ENCODE measurements around the gene PACS2. TPM values are rescaled to one million over a fixed set of nuclear protein-coding genes. Genes with fewer than 3 reads are reported as not detected.

Gene PACS2
- 100 to 1,000 TPM in 1 of 2 donors, 10 to 100 TPM in 1; 80.4 to 125 TPM for total RNA-seq

- TF ChIP-seq, protein P1, sequence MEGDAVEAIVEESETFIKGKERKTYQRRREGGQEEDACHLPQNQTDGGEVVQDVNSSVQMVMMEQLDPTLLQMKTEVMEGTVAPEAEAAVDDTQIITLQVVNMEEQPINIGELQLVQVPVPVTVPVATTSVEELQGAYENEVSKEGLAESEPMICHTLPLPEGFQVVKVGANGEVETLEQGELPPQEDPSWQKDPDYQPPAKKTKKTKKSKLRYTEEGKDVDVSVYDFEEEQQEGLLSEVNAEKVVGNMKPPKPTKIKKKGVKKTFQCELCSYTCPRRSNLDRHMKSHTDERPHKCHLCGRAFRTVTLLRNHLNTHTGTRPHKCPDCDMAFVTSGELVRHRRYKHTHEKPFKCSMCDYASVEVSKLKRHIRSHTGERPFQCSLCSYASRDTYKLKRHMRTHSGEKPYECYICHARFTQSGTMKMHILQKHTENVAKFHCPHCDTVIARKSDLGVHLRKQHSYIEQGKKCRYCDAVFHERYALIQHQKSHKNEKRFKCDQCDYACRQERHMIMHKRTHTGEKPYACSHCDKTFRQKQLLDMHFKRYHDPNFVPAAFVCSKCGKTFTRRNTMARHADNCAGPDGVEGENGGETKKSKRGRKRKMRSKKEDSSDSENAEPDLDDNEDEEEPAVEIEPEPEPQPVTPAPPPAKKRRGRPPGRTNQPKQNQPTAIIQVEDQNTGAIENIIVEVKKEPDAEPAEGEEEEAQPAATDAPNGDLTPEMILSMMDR (IDR thresholded peaks at IDR 0.05), result no peak
- ATAC-seq (ENCODE audit: insufficient number of reproducible peaks, low FRiP score, low read depth) (peak; percentile 77), DNase-seq (ENCODE audit: low spot score) (no peak)
- Histone ChIP-seq H3K27ac (peak within 1 kb of the TSS; percentile 62 to 95), H3K4me3 (peak within 1 kb of the TSS; percentile 97), H3K4me1 (ENCODE audit: control insufficient read depth in 1 of 2, low read depth in 2 of 2) (peaks cover 22 to 39% of the 10 kb centered on the region in 2 donors), H3K27me3 (replicated peaks; ENCODE audit: insufficient read depth) (no peaks in the 10 kb centered on the region), H3K9me3 (no peaks in the 10 kb centered on the region), H3K36me3 (no peaks in the 10 kb centered on the region)
Observed at GRCh38 chr14:105314287-105315200, at the start of gene PACS2. TSS of gene PACS2 (plus strand) at chr14:105314748. CDS start at chr14:105314919, 171 bp downstream.

GRCh38 chr14:105267820-105268548 is 46.6 kb upstream of the PACS2 start:
- Histone ChIP-seq H3K4me1 (ENCODE audit: control insufficient read depth in 1 of 2, low read depth in 2 of 2) (no peaks in the 10 kb centered on the region), H3K27ac (no peak overlapping the region), H3K9me3 (no peaks in the 10 kb centered on the region), H3K36me3 (peaks cover 10% of the 10 kb centered on the region), H3K27me3 (replicated peaks; ENCODE audit: insufficient read depth) (no peaks in the 10 kb centered on the region), H3K4me3 (no peak overlapping the region)
- no peak for DNase-seq (ENCODE audit: low spot score)
- TF ChIP-seq, protein P1 (IDR thresholded peaks at IDR 0.05), result no peak
- no peak for ATAC-seq (ENCODE audit: insufficient number of reproducible peaks, low FRiP score, low read depth)

GRCh38 chr14:105268736-105269354 is 45.7 kb upstream of the PACS2 start:
- DNase-seq (ENCODE audit: low spot score), result no peak
- Histone ChIP-seq H3K27me3 (replicated peaks; ENCODE audit: insufficient read depth) (no peaks in the 10 kb centered on the region), H3K36me3 (peaks cover 10% of the 10 kb centered on the region), H3K9me3 (no peaks in the 10 kb centered on the region), H3K27ac (no peak overlapping the region), H3K4me3 (no peak overlapping the region), H3K4me1 (ENCODE audit: control insufficient read depth in 1 of 2, low read depth in 2 of 2) (no peaks in the 10 kb centered on the region)
- TF ChIP-seq, protein P1 (IDR thresholded peaks at IDR 0.05), result no peak
- no peak for ATAC-seq (ENCODE audit: insufficient number of reproducible peaks, low FRiP score, low read depth)

DNA sequence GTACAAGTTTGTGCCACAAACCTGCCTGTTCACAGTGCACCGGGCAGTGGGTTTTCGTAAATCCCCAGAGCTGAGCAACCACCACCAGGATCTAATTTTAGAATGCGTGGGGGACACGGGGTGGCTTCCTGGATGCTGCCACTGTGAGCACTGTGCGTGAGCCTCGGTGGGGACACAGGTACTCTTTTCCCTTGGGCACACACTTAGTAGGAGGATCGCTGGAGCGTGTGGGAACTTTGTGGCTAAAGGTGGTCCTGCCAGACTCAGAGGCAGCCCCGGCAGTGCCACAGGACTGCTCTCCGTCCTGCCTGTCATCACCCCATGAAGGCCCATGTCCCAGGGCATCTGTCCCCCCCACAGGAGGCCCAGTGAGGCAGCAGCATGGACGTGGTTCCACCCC is 45.1 kb upstream of the PACS2 start:
- Histone ChIP-seq H3K27me3 (replicated peaks; ENCODE audit: insufficient read depth) (no peaks in the 10 kb centered on the region), H3K9me3 (no peaks in the 10 kb centered on the region), H3K27ac (no peak overlapping the region), H3K4me3 (no peak overlapping the region), H3K36me3 (peaks cover 7% of the 10 kb centered on the region), H3K4me1 (ENCODE audit: control insufficient read depth in 1 of 2, low read depth in 2 of 2) (no peaks in the 10 kb centered on the region)
- DNase-seq (ENCODE audit: low spot score), result no peak
- no peak for ATAC-seq (ENCODE audit: insufficient number of reproducible peaks, low FRiP score, low read depth)
- TF ChIP-seq, protein P1 (IDR thresholded peaks at IDR 0.05), result no peak

All from thoracic aorta (tissue), 2 donors.